NCI-H128 (cell line): Measurements from ENCODE around the gene SULF2.
A peak's percentile ranks its signal among the peaks of the same experiment; 100 is the strongest.

Source experiments
- DNase-seq: peaks from one replicate; lab custom pipeline; 2025; ENCODE audit not compliant: unreplicated experiment; lab: John Stamatoyannopoulos, UW

SULF2 gene

DNA sequence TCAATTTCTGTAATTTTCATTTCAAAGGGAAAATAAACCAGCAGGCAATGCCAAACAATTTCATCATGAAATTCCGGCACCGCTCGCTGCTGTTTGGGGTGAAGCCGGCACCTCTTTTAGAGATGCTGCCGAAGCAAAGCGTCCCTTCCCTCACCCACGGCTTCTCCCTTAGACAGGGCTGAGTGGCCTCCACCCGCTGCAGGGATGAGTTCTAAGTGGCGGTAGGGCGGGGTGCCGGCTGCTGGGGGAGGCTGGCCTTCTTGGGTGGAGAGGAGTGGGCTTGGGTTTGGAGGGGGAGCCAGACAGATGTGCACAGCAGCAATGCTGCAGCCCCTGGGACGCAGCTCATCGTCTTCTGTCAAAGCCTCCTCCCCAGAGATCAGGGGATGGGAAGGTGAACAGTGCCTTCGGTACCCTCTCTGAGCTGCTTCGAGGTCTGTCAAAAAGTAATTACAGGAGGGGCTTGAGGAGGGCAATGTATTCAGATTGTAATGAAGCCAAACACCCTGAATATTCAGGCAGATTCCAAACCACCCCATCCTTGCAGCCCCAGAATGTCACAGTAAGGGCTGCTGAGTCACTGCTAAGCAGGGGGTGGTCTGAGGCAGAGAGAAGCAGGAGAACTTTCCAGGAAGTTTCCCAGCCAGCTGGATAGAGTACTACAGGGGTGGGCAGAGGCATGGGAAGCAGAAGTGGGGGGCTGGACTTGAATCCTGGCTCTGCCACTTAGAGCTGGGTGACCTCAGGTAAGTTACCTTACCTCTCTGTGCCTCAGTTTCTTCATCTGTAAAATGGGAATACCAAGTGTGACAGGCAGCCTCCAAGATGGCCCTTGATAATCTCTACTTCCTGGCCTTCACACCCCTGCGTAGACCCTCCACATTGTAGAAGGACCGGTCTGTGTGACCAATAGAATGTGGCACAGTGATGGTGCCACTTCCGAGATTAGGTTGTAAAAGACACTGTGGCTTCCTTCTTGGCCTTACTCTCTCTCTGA lies 96.6 kb downstream of the SULF2 start:
- DNase-seq = no peak

DNA sequence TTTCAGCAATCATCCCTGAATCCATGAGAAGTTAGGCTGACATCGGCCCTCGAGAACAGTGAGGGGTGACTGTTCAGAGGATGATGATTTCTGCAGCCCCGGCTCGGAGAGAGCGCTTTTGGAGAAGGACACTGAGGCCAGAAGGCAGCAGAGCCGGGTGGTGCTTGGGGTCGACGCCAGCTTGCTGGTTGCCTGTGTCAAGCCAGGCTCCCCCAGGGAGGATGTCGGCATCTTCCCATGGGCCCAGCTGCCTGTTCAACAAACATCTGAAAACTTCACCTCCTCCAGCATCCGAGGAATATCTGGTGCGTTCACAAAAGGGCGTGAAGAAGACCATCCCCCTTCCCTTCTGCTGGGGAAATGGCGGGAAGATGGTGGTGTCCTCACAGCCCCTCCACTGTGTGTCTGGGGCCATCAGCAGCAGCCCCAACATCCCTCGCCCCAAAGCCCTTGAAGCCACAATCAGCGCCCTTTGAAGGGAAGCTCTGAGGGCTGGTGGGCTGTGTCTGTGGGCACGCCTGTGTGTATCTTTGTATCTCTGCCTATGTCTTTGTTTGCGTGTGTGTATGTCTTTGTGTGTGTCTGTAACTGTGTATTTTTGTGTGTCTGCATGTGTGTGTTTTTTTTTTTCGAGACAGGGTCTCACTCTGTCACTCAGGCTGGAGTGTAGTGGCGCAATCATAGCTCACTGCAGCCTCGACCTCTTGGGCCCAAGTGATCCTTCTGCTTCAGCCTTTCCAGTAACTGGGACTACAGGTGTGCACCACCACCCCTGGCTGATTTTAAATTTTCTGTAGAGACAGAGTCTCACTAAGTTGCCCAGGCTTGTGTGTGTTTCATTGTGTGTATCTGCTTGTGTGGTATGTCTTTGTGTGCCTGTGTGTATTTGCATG lies 97.9 kb downstream of the SULF2 start:
- no peak for DNase-seq

- DNase-seq = no peak
Observed at GRCh38 chr20:47686545-47686944, 98.7 kb downstream of the SULF2 start.

DNA sequence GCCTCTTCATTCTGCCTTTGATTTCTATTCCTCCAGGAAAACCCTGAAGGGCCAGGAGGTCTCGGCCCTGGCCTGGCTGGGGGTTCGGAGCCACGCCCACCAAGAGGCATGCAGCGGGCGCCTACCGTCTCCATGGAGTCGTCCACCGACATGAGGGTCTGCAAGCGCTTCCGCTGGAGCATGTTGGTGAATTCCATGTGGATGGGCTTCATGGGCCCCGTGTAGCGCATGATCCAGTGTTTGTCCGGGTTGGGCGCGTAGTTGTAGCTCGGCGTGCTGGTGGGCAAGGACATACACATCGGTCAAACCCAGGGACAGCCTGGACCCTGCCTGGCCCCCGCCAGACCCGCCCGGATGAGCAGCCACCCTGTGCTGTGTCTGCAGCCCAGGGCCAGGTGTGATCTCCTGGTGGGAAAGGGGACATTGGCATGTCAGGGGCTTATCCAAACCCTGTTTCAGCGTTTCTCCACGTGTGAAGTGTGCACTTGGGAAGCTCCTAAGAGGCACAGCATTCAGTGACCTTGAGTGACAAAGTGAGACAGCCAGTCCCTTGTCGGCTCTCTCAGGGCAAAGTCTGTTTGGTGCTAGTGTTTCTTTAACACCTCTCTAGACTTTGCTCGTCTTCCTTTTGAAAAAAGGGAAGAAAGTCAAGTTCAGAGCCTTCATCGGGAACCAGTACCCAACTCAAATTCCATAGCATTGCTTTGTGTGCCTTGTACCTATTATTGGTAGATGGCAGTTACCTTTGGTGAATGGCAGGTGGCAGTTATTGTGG lies 100.8 kb downstream of the SULF2 start:
- no peak for DNase-seq

GRCh38 chr20:47682916-47683315 lies 102.4 kb downstream of the SULF2 start:
- no peak for DNase-seq

GRCh38 chr20:47682028-47682783 lies 103.1 kb downstream of the SULF2 start:
- DNase-seq = no peak

GRCh38 chr20:47680804-47681529 lies 104.3 kb downstream of the SULF2 start:
- no peak for DNase-seq

- DNase-seq = no peak
Observed at GRCh38 chr20:47679462-47679861, 105.8 kb downstream of the SULF2 start.

DNA sequence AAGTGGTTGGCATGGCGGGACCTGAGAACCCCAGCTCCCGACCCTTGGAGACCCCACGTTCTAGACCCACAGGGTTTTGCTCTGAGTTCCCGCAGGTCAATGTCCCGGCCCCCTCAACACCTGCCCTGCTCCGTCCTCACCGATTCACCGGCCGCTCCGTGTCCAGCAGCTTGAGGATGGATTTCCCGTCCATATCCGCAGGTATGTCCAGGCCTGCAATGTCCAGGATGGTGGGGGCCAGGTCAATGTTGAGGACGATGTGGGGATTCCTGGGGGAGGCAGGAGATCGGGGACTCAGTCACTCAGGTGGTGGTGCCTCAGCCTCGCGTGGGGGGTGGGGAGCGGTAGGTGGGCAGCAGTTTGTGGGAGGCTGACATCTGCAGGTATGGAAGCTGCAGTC lies 106.7 kb downstream of the SULF2 start:
- no peak for DNase-seq

DNA sequence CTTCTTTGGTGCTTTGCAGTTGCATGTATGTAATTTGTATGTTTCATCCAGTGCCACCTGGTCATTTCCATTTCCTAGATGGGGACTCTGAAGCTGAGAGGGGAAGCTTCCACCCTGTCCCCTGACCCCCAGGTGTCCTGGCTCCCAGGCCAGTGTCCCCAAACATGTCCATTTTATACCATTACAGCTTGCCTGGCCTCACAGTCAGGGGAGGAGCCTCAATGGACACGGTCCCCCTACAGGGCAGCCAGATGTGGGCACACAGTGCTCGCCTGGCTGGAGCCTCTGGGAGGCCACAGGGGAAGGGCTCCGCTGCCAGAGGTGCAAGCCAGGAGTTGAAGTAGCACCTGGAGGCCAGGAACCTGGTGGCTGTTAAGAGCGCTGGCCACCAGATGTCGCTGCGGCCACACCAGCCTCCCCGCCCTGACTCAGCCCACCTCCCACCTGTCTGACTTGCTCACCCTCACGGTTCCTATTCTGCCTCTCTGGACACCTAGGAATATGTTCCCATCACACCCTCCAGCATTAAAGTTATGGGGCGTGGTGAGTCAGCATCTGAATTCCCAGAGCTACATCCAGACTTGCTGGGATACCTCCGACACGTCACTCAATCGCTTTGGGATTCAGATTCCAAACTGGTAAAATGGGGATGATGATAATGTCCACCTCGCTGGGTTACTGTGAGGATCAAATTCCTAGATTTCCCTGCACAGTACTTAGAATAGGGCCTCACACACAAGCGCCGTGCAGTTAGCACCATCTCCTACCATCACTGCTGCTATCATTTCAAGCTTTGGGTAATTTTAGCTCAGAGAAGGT lies 107.4 kb downstream of the SULF2 start:
- DNase-seq = peak; percentile 10

- no peak for DNase-seq
Observed at GRCh38 chr20:47676912-47677634, 108.2 kb downstream of the SULF2 start.

- DNase-seq = no peak
Observed at GRCh38 chr20:47676219-47676721, 109.0 kb downstream of the SULF2 start.

- no peak for DNase-seq
Observed at GRCh38 chr20:47675190-47676142, 109.8 kb downstream of the SULF2 start.

- DNase-seq = no peak
Observed at GRCh38 chr20:47674686-47675085, 110.6 kb downstream of the SULF2 start.

DNA sequence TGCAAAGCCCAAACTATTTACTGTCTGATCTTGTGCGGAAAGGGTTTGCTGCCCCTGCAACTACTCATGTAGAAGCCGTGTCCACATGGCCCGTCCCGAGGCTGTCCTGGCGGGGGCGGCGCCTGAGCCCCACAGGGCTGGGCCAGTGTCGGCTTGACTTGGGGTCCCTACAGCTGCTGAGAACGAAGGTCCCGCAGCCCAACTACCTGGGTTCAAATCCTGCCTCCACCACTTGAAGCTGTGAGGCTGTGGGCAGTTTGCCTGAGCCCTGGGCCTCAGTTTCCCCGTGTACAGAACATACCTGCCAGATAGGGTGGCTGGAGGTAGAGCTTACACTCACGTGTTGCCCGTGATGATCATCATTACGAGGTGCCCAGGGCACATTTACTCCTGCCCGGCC lies 111.1 kb downstream of the SULF2 start:
- no peak for DNase-seq

- no peak for DNase-seq
Observed at GRCh38 chr20:47673671-47673955, 111.7 kb downstream of the SULF2 start.
